Endothelial cell (in vitro differentiated cells): ENCODE results near the gene TMPRSS12. TPM values are rescaled to one million over a fixed set of nuclear protein-coding genes. Genes with fewer than 3 reads are reported as not detected.
"Not testable (repeated sequence)": the region's sequence is repeated elsewhere in the genome, so short reads cannot be mapped to it uniquely, and the experiment has no call there.

Source experiments
- DNase-seq: peaks from one replicate; pipeline ENCODE4 v3.0.0; 2021; ENCODE audit warnings: low spot score
- H3K27ac Mint-ChIP-seq: one replicate; pipeline ENCODE4 v1.8.0; 2021; ENCODE audit warnings: mixed read lengths, inconsistent platforms; ENCODE audit not compliant: unreplicated experiment
- H3K27me3 Mint-ChIP-seq: one replicate; pipeline ENCODE4 v1.8.0; 2021; ENCODE audit warnings: mild to moderate bottlenecking, moderate library complexity, mixed read lengths, inconsistent platforms; ENCODE audit not compliant: unreplicated experiment
- H3K36me3 Mint-ChIP-seq: one replicate; pipeline ENCODE4 v1.8.0; 2021; ENCODE audit warnings: mild to moderate bottlenecking, low read depth, mixed read lengths, inconsistent platforms; ENCODE audit not compliant: unreplicated experiment
- H3K4me1 Mint-ChIP-seq: one replicate; pipeline ENCODE4 v1.8.0; 2021; ENCODE audit warnings: mild to moderate bottlenecking, mixed read lengths, inconsistent platforms; ENCODE audit not compliant: unreplicated experiment
- H3K4me3 Mint-ChIP-seq: one replicate; pipeline ENCODE4 v1.8.0; 2021; ENCODE audit warnings: mild to moderate bottlenecking, mixed read lengths, inconsistent platforms; ENCODE audit not compliant: unreplicated experiment
- H3K9me3 Mint-ChIP-seq: one replicate; pipeline ENCODE4 v1.8.0; 2021; ENCODE audit warnings: mixed read lengths, inconsistent platforms; ENCODE audit not compliant: unreplicated experiment
- total RNA-seq: library from RNA; stranded (reverse); fragmentation: NEBNext Ultra II Directional; extraction: Animal tissue kit (Norgen Biotek cat#: 25700); gene quantifications from one replicate; pipeline ENCODE4 v1.2.1, GENCODE V29; 2021; ENCODE audit not compliant: unreplicated experiment
- TF ChIP-seq, protein P1 (sequence below): fragments of 200-600 bp; sonication (generic); IDR thresholded peaks from one replicate; pipeline ENCODE4 v1.5.0; 2021; ENCODE audit warnings: antibody characterized with exemption; ENCODE audit not compliant: unreplicated experiment

Gene TMPRSS12
- total RNA-seq, 1 donor from 2014 or later, result not detected

DNA sequence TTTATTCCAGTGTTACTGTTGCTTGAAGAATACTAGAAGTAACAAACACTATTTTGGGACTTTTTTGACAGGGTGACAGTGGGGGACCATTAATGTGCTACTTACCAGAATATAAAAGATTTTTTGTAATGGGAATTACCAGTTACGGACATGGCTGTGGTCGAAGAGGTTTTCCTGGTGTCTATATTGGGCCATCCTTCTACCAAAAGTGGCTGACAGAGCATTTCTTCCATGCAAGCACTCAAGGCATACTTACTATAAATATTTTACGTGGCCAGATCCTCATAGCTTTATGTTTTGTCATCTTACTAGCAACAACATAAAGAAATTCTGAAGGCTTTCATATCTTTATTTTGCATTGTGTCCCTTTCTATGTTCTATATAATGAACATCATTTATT, 44.5 kb downstream of the TMPRSS12 start:
- H3K9me3 Mint-ChIP-seq, result no peaks in the 10 kb centered on the region
- no peaks in the 10 kb centered on the region for H3K4me1 Mint-ChIP-seq
- no peak overlapping the region for H3K27ac Mint-ChIP-seq
- no peaks in the 10 kb centered on the region for H3K36me3 Mint-ChIP-seq
- no peaks in the 10 kb centered on the region for H3K27me3 Mint-ChIP-seq
- DNase-seq, result no peak
- TF ChIP-seq, protein P1, sequence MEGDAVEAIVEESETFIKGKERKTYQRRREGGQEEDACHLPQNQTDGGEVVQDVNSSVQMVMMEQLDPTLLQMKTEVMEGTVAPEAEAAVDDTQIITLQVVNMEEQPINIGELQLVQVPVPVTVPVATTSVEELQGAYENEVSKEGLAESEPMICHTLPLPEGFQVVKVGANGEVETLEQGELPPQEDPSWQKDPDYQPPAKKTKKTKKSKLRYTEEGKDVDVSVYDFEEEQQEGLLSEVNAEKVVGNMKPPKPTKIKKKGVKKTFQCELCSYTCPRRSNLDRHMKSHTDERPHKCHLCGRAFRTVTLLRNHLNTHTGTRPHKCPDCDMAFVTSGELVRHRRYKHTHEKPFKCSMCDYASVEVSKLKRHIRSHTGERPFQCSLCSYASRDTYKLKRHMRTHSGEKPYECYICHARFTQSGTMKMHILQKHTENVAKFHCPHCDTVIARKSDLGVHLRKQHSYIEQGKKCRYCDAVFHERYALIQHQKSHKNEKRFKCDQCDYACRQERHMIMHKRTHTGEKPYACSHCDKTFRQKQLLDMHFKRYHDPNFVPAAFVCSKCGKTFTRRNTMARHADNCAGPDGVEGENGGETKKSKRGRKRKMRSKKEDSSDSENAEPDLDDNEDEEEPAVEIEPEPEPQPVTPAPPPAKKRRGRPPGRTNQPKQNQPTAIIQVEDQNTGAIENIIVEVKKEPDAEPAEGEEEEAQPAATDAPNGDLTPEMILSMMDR, result no peak
- no peak overlapping the region for H3K4me3 Mint-ChIP-seq

DNA sequence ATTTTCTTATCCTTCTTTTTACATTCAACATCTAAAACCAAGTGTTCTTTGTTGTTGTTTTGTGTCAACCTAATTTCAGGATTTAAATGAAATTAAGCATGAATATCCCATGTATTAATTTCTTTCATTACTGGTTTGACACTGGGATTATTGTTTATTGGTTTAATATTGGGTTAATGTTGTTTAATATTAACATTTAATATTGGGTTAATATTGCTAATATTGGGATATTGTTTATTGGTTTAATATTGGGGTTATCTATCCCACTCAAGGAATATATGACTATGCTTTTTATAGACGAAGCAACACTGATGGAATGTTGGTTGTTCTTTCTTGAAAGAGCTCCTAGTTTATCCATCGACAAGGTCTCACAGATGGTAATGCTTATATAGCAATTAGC, 45.9 kb downstream of the TMPRSS12 start:
- Mint-ChIP-seq H3K27me3 (no peaks in the 10 kb centered on the region), H3K4me1 (no peaks in the 10 kb centered on the region), H3K4me3 (no peak overlapping the region), H3K9me3 (no peaks in the 10 kb centered on the region), H3K27ac (no peak overlapping the region), H3K36me3 (no peaks in the 10 kb centered on the region)
- TF ChIP-seq, protein P1, result no peak
- DNase-seq, result no peak

DNA sequence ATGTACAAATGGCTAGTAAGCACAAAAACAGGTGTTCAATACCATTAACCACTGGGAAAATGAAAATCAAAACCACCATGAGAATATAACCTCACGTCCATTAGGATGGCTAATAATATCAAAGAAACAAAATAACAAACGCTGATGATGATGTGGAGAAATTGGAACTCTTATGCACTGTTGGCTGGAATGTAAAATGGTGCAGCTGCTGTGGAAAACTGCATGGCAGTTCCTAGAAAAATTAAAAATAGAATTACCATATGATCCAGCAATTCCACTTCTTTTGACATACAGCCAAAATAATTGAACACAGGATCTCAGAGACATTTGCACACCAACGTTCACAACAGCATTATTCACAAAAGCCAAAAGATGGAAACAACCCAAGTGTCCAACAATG, 51.5 kb downstream of the TMPRSS12 start:
- Mint-ChIP-seq H3K4me1 (no peaks in the 10 kb centered on the region), H3K27ac (no peak overlapping the region), H3K9me3 (no peaks in the 10 kb centered on the region), H3K36me3 (no peaks in the 10 kb centered on the region), H3K27me3 (peaks cover 1% of the 10 kb centered on the region), H3K4me3 (no peak overlapping the region)
- TF ChIP-seq, protein P1, result no peak
- DNase-seq, result no peak

DNA sequence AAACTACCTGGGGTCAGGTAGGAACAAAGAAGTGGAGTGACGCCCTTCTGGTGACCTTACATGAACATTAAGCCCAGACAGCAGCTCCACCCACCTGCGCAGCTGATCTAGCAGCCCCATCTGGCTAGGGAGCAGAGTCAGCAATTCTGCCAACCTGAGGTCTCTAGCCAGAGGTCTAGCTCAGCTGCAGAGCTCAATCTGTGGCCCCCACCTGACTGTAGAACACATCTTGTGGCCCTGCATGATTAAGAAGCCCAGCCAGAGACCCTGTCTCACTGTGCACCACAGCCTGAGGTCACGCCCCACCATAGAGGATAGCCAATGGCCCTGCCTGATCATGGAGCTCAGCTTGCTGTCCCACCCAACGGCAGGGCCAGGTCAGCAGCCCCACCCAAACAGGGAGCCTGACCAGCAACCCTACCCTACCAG, 59.0 kb downstream of the TMPRSS12 start:
- DNase-seq, result no peak
- peaks cover 12% of the 10 kb centered on the region for H3K36me3 Mint-ChIP-seq
- H3K9me3 Mint-ChIP-seq, result peaks cover 6% of the 10 kb centered on the region
- peaks cover 3% of the 10 kb centered on the region for H3K27me3 Mint-ChIP-seq
- TF ChIP-seq, protein P1, result no peak
- H3K4me3 Mint-ChIP-seq, result no peak overlapping the region
- H3K4me1 Mint-ChIP-seq, result no peaks in the 10 kb centered on the region
- no peak overlapping the region for H3K27ac Mint-ChIP-seq

DNA sequence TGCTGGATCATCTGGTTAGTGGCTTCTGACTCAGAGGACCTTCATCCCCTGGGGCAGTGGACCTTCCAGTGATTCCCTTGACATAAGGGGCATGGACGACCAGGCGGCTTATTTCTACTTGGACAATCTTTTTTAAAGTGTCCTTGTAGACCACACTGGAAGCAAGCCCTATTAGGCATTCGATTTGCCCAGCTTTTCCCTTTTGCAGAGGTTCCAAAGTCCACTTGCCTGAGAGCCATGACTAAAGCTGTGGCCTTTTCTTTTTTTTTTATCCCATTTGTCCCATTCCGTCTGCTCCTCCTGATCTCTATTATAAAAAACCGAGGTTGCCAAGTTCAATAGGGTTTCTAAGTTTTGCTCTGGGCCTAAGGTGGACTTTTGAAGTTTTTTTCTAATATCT, 65.8 kb downstream of the TMPRSS12 start:
- peaks cover 15% of the 10 kb centered on the region for H3K9me3 Mint-ChIP-seq
- peaks cover 31% of the 10 kb centered on the region for H3K36me3 Mint-ChIP-seq
- H3K4me3 Mint-ChIP-seq, DNase-seq, H3K27ac Mint-ChIP-seq, H3K27me3 Mint-ChIP-seq: not testable (repeated sequence)
- H3K4me1 Mint-ChIP-seq, result peaks cover 11% of the 10 kb centered on the region

DNA sequence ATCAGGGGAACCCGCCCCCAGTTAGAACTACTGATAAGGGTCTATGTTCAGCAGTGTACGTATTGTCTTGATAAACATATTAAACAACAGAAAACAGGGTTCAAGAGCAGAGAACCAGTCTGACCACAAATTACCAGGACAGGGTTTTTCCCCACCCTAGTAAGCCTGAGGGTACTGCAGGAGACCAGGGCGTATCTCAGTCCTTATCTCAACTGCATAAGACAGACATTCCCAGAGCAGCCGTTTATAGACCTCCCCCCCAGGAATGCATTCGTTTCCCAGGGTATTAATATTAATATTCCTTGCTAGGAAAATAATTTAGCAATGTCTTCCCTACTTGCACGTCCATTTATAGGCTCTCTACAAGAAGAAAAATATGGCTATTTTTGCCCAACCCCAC, 69.6 kb downstream of the TMPRSS12 start:
- peak overlapping the region; percentile 65 for H3K4me3 Mint-ChIP-seq
- not testable (repeated sequence) for H3K27me3 Mint-ChIP-seq, H3K27ac Mint-ChIP-seq, DNase-seq
- H3K9me3 Mint-ChIP-seq, result peaks cover 26% of the 10 kb centered on the region
- peaks cover 27% of the 10 kb centered on the region for H3K36me3 Mint-ChIP-seq
- peaks cover 11% of the 10 kb centered on the region for H3K4me1 Mint-ChIP-seq
